ENCODE results near the gene RPAP2.
A peak's percentile ranks its signal among the peaks of the same experiment; 100 is the strongest.
"Not testable (repeated sequence)": the region's sequence is repeated elsewhere in the genome, so short reads cannot be mapped to it uniquely, and the experiment has no call there.

RPAP2 gene

DNA sequence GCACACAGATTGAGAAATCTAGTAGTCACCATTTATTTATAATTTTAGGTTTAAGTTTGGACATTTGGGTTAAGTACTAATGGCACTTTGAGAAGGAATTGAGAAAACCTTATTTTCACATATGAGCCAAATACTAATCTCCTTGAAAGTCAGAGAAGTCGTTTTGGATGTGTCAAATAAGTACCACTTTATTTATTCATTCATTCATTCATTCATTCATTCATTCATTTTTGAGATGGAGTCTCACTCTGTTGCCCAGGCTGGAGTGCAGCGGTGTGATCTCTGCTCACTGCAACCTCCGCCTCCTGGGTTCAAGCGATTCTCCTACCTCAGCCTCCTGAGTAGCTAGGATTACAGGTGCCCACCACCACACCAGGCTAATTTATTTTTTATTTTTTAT lies 79.1 kb downstream of the RPAP2 start:
- not testable (repeated sequence) for DNase-seq

DNA sequence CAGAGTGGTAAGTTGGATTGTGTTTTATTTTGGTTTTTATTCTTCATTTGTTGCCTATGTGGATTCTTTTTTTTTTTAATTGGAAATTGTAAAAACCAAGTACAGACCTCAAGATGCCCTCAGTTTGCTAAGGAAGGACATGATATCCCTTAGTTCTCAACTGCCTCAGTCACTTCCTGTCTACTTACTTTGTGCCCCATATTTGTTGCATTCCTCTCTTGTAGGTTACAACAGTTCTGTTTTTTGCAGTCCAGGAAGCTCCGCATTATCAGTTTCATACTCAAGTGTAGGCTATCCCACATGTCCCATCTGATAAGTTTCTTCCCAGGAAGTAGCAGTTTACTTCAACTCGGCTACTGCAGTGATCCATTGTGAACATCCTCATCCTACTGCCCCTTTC lies 82.0 kb downstream of the RPAP2 start:
- no peak for DNase-seq

DNA sequence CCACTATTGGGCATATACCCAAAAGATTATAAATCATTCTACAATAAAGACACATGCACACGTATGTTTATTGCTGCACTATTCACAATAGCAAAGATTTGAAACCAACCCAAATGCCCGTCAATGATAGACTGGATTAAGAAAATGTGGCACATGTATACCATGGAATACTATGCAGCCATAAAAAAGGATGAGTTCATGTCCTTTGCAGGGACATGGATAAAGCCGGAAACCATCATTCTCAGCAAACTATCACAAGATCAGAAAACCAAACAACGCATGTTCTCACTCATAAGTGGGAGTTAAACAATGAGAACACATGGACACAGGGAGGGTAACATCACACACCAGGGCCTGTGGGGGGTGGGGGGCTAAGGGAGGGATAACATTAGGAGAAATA lies 95.1 kb downstream of the RPAP2 start:
- DNase-seq: not testable (repeated sequence)

DNA sequence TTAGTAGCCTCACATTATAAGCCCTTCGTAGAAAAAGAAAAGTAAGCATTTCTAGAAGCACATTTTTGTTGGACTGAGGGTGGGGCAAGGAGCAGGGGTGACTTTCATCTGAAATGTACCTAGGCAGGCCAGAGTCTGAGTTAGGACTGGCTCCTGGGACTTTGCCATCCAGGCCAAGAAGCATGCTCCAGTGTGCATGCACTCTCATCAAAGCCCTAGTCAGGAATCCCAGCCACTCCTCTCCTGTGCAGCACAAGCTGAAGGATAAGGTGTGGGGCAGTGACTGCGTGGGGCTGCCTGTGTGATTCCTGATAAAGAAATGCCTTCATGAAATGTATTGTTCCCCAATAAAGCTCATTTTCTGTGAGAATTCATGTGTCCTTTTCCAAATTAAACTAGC lies 99.7 kb downstream of the RPAP2 start:
- no peak for DNase-seq

DNA sequence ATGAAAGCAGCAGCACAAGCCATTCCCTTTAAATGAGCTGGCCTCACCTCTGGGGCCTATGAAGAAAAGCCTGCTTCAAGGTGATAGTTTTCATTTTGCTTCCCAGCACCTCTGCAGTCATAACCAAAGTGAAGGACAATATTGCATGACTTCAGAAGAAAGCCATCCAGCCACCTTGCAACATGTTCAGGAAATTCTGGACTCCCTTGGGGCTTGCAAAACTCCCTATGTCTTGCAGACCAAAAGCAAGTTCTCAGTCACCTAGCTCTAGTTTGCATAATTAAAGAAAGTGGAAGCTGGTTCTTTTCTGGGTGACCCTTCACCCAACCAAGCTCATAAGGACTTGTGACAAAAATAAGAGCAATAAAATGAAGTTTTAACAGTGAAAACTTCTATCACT lies 100.2 kb downstream of the RPAP2 start:
- DNase-seq: peak; percentile 66

DNA sequence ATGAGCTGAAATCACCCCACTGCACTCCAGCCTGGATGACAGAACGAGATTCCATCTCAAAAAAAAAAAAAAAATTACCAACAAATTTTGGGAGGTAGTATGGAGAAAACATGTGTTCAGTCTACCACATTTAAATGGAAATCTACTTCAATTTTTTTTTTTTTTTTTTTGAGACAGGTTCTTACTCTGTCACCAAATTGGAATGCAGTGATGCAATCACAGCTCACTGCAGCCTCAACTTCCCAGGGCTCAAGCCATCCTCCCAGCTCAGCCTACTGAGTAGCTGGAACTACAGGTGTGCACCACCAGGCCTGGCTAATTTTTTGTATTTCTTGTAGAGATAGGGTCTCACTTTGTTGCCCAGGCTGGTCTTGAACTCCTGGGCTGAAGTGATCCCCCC lies 105.8 kb downstream of the RPAP2 start:
- DNase-seq: no peak

DNA sequence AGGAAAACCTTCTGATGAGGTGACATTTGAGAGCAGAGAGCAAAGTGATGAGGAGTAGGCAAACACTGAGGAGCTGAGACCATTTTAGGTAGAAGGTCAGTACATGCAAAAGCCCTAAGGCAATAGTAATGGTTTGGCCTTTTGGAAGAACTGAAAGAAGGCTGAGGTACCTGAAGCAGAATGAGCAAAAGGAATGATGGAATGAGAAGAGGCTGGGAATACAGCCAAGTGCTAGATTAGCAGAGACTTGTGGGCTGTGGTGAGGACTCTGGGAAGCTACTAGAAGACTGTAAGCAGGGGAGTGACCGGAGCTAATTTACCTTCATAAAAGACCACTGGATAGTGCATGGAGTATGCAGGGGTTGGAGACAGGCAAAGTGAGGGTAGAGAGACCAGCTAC lies 110.0 kb downstream of the RPAP2 start:
- DNase-seq: no peak

DNA sequence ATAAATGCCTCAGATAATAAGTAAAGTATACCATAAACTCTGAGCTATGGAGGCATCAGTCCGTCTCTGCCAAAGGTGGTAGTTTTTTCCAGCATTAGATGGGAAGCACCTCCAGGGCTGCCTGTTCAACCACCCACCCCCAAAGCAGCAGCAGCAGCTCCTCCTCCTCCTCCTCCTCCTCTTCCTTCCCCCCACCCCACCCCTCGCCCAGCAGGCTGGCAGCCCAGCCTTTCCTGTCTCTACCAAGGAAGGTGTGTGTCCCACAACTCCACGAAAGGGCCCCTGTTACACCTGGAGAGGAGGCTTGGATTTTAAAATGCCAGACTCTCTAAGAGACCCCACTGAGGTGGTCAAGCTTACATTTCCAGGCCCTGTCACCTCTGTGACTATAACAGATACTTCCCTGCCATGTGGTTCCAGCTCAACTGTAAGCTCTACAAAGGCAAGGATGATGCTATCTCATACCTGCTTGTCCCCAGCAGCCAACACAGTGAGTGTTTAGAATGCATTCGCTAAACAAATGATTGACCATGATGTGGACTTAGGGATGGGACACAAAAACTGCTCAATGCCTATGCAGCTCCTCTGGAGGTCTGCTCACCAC lies 111.2 kb downstream of the RPAP2 start:
- no peak for DNase-seq

DNA sequence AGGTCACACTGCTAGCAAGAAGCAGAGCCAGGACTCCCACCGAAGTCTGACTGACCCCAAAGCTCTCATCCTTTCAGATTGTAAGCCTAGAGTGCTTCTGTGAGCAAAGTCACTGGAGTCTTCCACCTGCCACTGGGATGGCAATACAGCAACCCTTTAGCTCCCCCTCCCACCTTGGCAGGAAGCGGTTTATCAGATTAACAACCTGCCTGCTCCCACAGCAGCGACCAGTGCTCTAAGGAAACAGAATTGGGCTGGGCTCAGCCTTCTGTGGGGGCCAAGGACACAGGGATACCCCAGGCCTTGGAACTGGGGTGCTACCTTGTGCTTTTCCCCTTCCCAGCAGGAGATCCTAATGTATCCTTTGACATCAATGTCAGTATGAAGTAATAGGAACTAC lies 111.8 kb downstream of the RPAP2 start:
- no peak for DNase-seq

DNA sequence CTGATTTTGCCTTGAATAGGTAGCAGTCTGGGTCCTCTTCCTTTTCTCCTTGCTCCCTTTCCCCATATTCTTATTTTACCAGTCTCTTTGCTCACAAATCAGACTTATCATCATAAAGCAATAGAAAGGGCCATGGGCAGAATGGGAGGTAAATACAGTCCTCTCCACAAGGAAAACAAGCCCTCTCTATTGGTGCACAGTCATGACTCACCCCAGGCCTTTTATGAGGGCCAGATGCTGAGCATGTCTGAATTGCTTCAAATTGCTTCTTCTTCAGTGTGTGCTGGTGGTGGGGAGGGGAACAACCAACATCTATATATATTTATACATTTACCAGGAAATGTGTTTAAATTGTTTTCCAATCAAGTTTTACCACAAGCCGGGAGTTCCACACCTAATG lies 112.7 kb downstream of the RPAP2 start:
- DNase-seq: peak; percentile 13

DNA sequence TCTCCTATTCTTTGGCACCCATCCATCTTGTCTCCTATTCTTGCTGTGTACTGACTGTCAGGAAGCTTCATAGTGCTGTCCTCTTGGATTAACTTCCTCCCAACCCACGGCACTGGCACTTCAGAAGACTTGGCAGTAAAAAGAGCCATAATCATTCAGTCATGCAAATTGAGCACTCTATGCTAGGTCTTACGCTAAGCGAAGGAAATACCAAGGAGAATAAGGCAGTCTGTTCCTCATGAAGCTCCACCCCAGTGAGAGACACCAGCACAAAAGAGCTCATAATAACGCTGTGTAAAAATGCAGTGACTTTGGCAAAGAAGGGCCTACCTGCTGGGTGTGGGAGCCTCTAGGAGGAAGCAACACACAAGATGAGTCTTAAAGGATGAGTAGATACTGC lies 120.8 kb downstream of the RPAP2 start:
- DNase-seq: no peak

DNA sequence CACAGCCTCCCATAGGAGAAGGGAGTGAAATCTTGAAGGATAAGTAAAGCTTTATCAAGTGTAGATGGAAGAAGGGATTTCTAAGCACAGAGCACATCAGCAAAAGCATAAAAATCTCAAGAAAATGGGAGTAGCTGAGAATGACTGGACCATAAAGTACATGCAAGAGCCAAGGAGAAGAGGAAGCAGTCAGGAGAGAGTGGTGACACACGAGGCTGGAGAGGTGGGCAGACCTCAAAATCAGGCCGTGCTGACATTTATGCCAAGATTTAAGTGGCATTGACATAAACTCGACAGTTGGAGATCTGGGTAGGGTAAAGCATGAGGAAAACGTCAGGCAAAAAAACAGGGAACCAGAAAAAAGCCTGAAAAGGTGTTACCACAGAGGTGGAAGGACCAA lies 125.5 kb downstream of the RPAP2 start:
- DNase-seq: peak; percentile 43

DNA sequence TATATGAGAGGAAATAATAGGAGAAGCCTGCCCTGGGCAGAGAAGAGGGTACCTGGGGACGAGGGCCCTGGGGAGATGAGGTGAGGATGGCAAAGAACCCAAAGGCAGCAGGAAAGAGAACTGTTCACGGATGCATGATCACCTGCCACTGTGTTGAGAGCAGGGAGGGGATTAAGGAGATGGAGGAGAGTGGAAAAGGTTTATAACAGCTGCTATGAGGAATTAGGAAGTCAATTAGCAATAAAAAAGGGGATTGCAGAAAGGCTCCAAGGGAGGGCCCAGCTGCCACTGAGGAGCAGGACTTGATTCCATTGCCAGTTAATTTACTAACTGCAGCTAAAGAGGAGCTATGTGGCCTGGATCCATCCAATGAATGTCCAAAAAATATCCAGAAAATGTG lies 126.8 kb downstream of the RPAP2 start:
- DNase-seq: no peak

DNA sequence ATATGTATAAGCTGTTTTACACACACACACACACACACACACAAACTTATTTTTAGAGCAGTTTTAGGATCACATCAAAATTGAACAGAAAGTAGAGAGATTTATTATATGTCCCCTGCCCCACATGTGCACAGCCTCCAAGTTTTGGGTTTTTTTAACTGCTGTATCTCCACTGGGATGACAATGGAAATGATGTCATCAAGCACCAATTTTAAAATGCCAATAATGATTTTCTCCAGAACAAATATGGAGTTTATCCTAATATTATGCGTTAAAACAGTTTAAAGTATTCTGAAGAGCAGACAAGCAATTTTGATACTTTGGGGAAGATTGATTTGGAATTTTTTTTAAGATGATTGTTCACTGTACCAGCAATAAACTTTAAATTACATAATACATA lies 131.2 kb downstream of the RPAP2 start:
- no peak for DNase-seq

DNA sequence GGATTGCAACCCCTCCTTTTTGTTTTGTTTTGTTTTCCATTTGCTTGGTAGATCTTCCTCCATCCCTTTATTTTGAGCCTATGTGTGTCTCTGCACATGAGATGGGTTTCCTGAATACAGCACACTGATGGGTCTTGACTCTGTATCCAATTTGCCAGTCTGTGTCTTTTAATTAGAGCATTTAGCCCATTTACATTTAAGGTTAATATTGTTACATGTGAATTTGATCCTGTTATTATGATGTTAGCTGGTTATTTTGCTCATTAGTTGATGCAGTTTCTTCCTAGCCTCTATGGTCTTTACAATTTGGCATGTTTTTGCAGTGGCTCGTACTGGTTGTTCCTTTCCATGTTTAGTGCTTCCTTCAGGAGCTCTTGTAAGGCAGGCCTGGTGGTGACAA lies 135.7 kb downstream of the RPAP2 start:
- not testable (repeated sequence) for DNase-seq

DNA sequence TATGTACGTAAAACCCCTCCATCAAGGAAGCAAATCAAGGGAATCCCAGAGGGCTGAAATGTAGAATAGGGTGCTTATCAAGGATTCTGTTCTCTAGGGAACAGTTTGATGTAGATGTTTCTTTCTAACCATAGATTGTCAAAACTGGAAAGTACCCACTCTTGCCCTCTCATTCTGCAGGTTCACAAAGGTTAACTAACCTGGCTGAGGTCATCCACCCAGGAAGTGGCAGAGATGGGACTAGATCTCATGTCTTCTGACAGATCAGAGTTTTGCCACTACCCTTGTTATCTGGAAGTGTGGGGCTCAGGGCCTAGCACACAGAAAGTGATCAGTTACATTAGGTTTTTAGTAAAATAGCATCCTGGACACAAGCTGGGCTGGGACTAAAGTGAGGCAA lies 140.4 kb downstream of the RPAP2 start:
- no peak for DNase-seq

DNA sequence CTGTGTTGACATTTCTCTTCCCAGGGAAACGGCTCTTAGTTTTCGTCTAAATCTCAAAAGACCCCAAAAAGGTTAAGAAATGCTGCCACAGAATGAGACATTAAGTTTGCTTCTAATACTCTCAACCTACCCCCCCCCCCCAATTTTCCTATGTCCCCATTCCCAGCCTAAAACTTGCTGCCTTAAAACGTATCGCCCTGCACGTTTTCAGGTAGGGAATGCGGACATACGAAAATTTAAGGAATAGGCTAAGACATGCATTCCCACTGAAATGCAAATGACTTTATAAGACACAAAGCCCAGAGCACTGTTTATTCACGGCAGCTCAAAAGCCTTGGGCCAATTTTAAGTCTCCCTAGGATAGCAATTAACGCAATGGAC lies 142.4 kb downstream of the RPAP2 start:
- DNase-seq: no peak

DNA sequence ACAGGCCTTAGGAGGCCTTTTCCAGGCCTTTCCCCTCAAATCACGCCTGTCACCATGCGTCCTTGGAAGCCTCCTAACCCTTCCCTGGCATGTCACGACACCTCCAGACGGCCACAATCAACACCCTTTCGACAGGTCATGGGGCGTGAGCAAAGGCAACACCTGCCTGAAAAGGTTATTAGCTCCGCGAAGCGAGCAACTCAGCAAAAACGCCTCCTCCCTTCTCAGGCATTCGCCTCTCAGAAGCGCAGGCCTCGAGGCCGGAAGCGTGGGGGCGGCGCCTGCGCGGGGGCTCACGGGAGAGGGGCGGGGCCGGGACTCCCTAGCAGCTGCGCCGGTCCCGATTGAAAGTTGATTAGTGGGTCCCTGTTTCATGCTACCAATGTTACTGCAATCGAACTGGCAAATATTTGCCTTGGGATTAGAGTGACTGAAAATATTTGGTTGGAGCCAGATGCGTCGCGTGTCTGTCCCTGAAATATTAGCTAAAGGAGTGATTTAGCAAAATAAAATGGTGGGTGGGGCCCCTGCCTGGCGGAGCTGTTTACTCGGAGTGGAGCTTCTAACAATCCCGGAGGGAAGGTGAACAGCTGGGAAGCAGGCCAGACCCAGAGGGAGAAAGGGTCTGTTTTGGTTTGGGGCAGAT lies 143.0 kb downstream of the RPAP2 start:
- DNase-seq: no peak

DNA sequence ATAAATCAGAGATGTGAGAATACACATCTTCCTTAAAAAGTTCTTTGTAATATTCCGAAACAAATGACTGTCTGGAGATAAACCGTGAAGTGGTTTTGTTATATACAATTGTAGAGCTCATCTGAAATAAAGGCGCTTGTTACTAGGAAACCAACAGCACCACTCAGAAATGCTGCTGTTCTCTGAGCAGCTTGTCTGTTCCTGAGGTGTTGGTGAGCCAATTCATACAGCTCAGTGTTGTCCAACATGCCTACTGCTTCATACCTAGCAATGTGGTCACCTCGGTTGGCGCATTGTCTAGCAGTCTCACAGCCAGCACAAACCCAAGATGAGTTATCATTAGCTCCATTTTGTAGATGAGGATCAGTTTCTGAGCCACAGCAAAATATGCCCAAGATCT lies 143.5 kb downstream of the RPAP2 start:
- no peak for DNase-seq

DNA sequence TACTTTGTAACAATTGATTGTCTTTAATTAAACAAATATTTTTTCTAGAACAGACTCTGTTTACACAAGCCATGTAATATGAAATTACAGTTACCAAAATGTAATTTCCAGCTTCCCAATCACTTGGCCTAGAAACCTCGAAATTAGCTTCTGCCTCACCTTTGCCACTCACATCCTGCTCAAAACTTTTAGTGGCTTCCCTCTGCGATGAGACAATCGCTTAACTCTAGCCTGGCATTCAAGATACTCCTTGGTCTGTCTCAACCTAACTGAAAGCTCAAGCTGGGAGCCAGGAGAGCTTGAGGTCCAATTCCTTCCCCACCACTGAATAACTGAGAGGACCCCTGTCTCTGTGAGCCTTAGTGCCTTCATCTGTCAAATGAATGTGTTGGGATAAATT lies 145.0 kb downstream of the RPAP2 start:
- DNase-seq: no peak

DNA sequence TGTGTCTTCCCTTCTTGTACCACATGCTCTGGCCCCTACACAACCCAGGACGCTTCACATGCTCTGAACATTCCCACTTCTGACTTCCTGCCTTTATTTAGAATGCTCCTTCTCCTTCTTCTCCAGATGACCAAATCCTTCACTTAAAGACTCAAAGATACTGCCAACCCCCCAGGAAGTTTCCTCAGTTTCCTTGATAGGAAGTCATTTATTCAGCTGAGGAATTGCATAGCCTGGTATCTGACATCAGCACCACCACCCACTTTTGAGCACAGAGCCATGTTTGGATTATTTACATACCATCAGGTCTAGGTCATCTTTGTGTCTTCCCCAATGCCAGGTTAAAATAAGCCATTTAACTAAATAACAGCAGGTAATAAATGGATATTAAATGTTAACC lies 145.5 kb downstream of the RPAP2 start:
- DNase-seq: no peak

DNA sequence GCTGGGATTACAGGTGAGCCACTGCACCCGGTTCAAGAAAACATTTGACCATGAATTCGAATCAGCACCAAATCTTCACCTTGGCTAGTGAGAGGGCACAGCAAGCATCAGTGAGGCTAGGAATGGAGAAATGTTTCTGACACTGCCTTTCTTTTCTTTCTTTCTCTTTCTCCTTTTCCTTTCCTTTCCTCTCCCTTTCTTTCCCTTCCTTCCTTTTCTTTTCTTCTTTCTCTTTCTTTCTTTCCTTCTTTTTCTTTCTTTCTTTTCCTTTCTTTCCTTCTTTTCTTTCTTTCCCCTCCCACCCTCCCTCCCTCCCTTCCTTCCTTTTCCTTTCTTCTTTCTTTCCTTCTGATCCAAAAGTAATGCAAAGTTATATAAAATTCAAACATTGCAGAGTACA lies 147.0 kb downstream of the RPAP2 start:
- DNase-seq: no peak

DNA sequence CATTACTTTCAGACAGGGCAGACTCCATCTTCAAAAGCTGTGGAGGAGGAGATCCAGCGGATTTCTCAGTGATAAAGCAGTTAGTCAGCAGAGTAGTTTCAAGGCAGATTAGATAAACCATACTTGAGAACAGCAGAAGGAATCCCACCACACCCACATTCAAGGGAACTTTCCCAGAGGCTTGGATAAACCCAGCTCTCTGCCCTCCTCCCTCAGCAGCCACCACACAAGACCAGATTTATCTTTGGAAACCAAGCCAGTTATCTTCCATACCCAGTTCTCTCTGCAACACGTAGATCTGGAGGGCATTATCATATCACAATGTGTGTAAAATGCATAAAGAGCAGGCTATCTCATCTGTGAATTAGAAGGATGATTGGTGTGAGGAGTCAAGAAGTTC lies 147.7 kb downstream of the RPAP2 start:
- no peak for DNase-seq

DNA sequence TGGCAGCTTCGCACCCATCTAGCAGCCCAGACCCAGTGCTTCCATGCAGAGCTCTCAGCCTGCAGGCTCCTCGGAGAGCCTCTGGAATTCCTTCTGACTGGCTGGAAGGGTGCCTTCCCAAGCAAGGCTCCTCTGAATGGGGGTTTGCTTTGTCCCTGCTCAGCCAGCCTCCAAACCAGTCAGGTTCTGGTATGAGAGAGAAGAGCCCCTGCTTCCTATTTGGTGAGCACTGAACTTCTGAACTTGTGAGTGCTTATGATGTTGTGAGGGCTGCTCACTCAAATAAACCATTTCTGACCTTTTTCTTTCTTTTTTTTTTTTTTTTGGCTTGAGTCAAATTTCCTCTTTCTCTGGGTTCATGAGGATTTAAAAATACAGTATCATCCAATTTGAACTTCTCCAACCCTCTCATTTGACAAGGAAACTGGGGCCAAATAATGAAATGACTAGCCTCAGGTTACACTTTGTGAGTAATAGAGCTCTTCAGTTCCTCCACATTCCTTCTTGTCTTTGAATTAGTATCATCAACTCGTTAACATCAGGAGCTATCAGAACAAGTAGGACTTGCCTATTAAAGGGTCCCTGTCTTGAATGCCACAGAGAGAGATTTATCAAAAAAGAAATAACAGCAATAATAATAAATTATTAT lies 148.3 kb downstream of the RPAP2 start:
- DNase-seq: peak; percentile 72

DNA sequence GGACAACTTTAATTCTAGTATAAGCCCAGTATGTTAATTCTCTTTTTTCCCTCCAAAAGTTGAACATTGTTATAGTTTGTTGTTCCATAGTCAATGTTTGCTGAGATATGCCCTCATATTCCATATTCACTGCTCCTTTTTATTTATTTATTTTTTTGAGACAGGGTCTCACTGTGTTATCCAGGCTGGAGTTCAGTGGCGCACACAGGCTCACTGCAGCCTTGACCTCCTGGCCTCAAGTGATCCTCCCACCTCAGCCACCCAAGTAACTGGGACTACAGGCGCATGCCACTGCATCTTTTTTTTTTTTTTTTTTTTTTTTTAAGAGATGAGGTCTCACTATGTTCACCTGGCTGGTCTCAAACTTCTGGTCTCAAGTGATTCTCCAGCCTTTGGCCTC lies 149.1 kb downstream of the RPAP2 start:
- DNase-seq: no peak
